ENCODE results near the gene CASQ2.

The CASQ2 gene

DNA sequence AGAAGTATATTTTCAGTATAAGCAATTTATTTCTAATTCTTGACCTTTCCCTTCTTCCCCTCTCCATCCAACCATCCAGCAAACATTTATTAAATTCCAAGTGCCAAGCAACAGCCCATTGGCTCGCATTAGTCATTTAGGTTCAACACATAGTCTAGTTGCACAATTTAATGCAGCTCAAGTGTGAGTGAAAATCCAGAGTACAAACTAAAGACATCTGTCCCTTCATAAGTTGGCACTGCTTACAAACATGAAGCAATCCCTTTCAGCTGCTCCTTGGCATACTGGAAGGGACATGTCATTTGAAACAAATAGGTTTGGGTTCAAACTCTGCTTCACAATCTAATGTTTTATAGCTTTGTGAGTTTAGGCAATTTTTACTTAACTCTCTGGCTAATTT, 10.7 kb downstream of the CASQ2 start:
- Histone ChIP-seq H3K18ac (ENCODE audit: low read length) (no peak overlapping the region), H3K27ac (replicated peaks; ENCODE audit: low read length) (no peak overlapping the region), H2AK5ac (ENCODE audit: low read depth, low read length) (no peak overlapping the region), H3K23ac (ENCODE audit: low read depth, low read length, poor library complexity) (no peak overlapping the region), H3K36me3 (replicated peaks in 1 of 2; ENCODE audit: control insufficient read depth in 2 of 2, insufficient read depth in 2 of 2, low read length in 2 of 2) (no peaks in the 10 kb centered on the region), H4K8ac (ENCODE audit: low read depth, low read length) (no peak overlapping the region), H2BK12ac (ENCODE audit: low read length) (no peak overlapping the region), H3K9ac (ENCODE audit: low read depth, low read length, poor library complexity) (no peak overlapping the region), H2BK15ac (ENCODE audit: low read length) (no peak overlapping the region), H2BK120ac (ENCODE audit: low read depth, low read length) (no peak overlapping the region), H3K4ac (ENCODE audit: low read length) (no peak overlapping the region), H3K9me3 (replicated peaks in 1 of 2; ENCODE audit: control insufficient read depth in 2 of 2, insufficient read depth in 1 of 2, low read depth in 1 of 2, low read length in 2 of 2) (peaks cover 0 to 3% of the 10 kb centered on the region in 2 donors), H4K91ac (ENCODE audit: low read depth, low read length, poor library complexity) (no peak overlapping the region), H3K79me1 (ENCODE audit: low read depth, low read length) (no peaks in the 10 kb centered on the region), H3K4me3 (ENCODE audit: low read length in 2 of 2) (no peak overlapping the region), H2BK5ac (ENCODE audit: low read length) (no peak overlapping the region), H2AFZ (ENCODE audit: low read length) (no peak overlapping the region), H3K4me1 (ENCODE audit: control insufficient read depth in 2 of 2, insufficient read depth in 1 of 2, low read depth in 1 of 2, low read length in 2 of 2) (no peaks in the 10 kb centered on the region), H3K14ac (ENCODE audit: low read length) (no peak overlapping the region), H3K27me3 (ENCODE audit: control insufficient read depth in 3 of 3, insufficient read depth in 3 of 3, low read depth in 1 of 3, low read length in 3 of 3) (no peaks in the 10 kb centered on the region), H3K4me2 (ENCODE audit: insufficient read depth, low read length, poor library complexity, severe bottlenecking) (no peak overlapping the region)
- DNase-seq (ENCODE audit: low spot score), result no peak
- no CpG with 5 or more reads among the region's 1 CpG for WGBS, 2 donors (ENCODE audit: extremely low coverage in 2 of 2, insufficient read length in 2 of 2, insufficient replicate concordance in 1 of 2)

DNA sequence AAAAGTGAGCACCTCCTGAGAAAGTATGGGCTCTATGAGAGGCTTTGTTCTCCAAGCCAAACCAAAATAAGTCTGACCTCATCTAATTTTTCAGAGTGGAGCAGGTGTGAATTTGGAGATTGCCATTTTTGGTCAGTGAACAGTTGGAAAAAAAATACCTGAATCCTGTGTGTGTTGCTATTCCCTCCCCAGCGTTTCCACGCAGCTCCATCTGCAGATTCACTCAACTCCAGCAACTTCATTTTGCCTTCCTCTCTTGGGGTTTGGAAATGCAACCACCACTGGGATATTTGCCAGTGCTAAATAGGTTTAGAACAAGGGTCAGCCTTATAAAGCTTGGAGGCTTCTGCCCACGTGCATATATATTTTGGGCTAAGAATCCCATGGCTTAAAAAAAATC, 11.2 kb downstream of the CASQ2 start:
- Histone ChIP-seq H3K9me3 (replicated peaks in 1 of 2; ENCODE audit: control insufficient read depth in 2 of 2, insufficient read depth in 1 of 2, low read depth in 1 of 2, low read length in 2 of 2) (peaks cover 0 to 3% of the 10 kb centered on the region in 2 donors), H2AFZ (ENCODE audit: low read length) (no peak overlapping the region), H3K36me3 (replicated peaks in 1 of 2; ENCODE audit: control insufficient read depth in 2 of 2, insufficient read depth in 2 of 2, low read length in 2 of 2) (no peaks in the 10 kb centered on the region), H3K4me2 (ENCODE audit: insufficient read depth, low read length, poor library complexity, severe bottlenecking) (no peak overlapping the region), H3K9ac (ENCODE audit: low read depth, low read length, poor library complexity) (no peak overlapping the region), H2AK5ac (ENCODE audit: low read depth, low read length) (no peak overlapping the region), H3K79me1 (ENCODE audit: low read depth, low read length) (no peaks in the 10 kb centered on the region), H3K27ac (replicated peaks; ENCODE audit: low read length) (no peak overlapping the region), H2BK120ac (ENCODE audit: low read depth, low read length) (no peak overlapping the region), H2BK5ac (ENCODE audit: low read length) (no peak overlapping the region), H3K27me3 (ENCODE audit: control insufficient read depth in 3 of 3, insufficient read depth in 3 of 3, low read depth in 1 of 3, low read length in 3 of 3) (no peaks in the 10 kb centered on the region), H3K23ac (ENCODE audit: low read depth, low read length, poor library complexity) (no peak overlapping the region), H3K18ac (ENCODE audit: low read length) (no peak overlapping the region), H4K91ac (ENCODE audit: low read depth, low read length, poor library complexity) (no peak overlapping the region), H3K4ac (ENCODE audit: low read length) (no peak overlapping the region), H3K14ac (ENCODE audit: low read length) (no peak overlapping the region), H2BK15ac (ENCODE audit: low read length) (no peak overlapping the region), H2BK12ac (ENCODE audit: low read length) (no peak overlapping the region), H3K4me1 (ENCODE audit: control insufficient read depth in 2 of 2, insufficient read depth in 1 of 2, low read depth in 1 of 2, low read length in 2 of 2) (no peaks in the 10 kb centered on the region), H4K8ac (ENCODE audit: low read depth, low read length) (no peak overlapping the region), H3K4me3 (ENCODE audit: low read length in 2 of 2) (no peak overlapping the region)
- WGBS, 2 donors (ENCODE audit: extremely low coverage in 2 of 2, insufficient read length in 2 of 2, insufficient replicate concordance in 1 of 2), result no CpG with 5 or more reads among the region's 3 CpGs
- no peak for DNase-seq (ENCODE audit: low spot score)

DNA sequence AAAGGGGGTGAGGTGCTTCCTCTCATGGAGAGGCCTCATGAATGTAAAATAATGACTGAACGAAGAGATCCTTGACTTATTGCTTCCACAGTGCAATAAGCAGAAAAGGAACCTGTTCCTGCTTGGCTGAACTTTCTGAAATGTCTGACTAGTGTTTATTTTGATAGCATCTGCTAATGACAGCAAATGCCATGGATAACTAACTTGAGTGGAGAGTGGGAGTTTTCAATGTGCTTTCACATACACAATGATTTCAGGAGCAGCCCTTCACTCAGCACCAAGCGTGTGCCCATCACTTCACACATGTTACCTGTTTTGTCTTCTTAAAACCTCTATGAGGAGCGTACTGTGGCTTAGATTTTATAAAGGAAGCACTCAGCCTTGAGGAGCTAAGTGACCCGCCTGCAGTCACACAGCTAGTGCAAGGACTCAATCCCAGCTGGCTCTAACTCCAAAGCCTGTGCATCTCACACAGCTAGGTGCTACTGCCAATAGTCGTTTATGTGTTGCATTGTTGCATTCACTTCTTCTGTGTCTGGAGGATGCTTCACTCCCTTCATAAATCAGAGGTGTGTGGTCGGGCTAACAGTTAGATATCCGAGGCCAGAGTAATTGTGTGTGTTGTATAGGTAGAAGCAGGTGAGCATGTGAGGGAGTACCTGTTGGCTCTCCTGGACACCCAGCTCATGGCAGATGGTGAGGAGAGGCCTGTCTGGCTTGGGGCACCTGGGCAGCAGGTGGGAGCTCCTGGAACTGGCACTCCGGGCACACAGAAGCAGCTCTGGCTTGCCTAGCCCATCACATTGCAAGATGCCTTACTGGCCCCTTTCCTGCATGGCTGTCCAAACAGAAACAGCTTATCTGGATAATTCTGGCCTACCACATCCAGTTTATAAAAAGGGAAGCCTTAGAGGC, 12.8 kb downstream of the CASQ2 start:
- H2AFZ ChIP-seq (ENCODE audit: low read length), result no peak overlapping the region
- H3K79me1 ChIP-seq (ENCODE audit: low read depth, low read length), result no peaks in the 10 kb centered on the region
- no peak overlapping the region for H3K14ac ChIP-seq (ENCODE audit: low read length)
- no peak overlapping the region for H3K18ac ChIP-seq (ENCODE audit: low read length)
- H3K27ac ChIP-seq (replicated peaks; ENCODE audit: low read length), result no peak overlapping the region
- no peak overlapping the region for H4K8ac ChIP-seq (ENCODE audit: low read depth, low read length)
- H3K4me1 ChIP-seq (ENCODE audit: control insufficient read depth in 2 of 2, insufficient read depth in 1 of 2, low read depth in 1 of 2, low read length in 2 of 2), result no peaks in the 10 kb centered on the region
- peak overlapping the region; percentile 32 for H3K9ac ChIP-seq (ENCODE audit: low read depth, low read length, poor library complexity)
- no CpG with 5 or more reads among the region's 8 CpGs for WGBS, 2 donors (ENCODE audit: extremely low coverage in 2 of 2, insufficient read length in 2 of 2, insufficient replicate concordance in 1 of 2)
- no peak overlapping the region for H3K4me3 ChIP-seq (ENCODE audit: low read length in 2 of 2)
- no peak for DNase-seq (ENCODE audit: low spot score)
- H2BK120ac ChIP-seq (ENCODE audit: low read depth, low read length), result no peak overlapping the region
- no peak overlapping the region for H3K23ac ChIP-seq (ENCODE audit: low read depth, low read length, poor library complexity)
- H3K4ac ChIP-seq (ENCODE audit: low read length), result no peak overlapping the region
- no peak overlapping the region for H2BK5ac ChIP-seq (ENCODE audit: low read length)
- H2AK5ac ChIP-seq (ENCODE audit: low read depth, low read length), result no peak overlapping the region
- no peaks in the 10 kb centered on the region for H3K36me3 ChIP-seq (replicated peaks in 1 of 2; ENCODE audit: control insufficient read depth in 2 of 2, insufficient read depth in 2 of 2, low read length in 2 of 2)
- H2BK12ac ChIP-seq (ENCODE audit: low read length), result no peak overlapping the region
- no peak overlapping the region for H4K91ac ChIP-seq (ENCODE audit: low read depth, low read length, poor library complexity)
- no peak overlapping the region for H3K4me2 ChIP-seq (ENCODE audit: insufficient read depth, low read length, poor library complexity, severe bottlenecking)
- peaks cover 0 to 3% of the 10 kb centered on the region in 2 donors for H3K9me3 ChIP-seq (replicated peaks in 1 of 2; ENCODE audit: control insufficient read depth in 2 of 2, insufficient read depth in 1 of 2, low read depth in 1 of 2, low read length in 2 of 2)
- no peaks in the 10 kb centered on the region for H3K27me3 ChIP-seq (ENCODE audit: control insufficient read depth in 3 of 3, insufficient read depth in 3 of 3, low read depth in 1 of 3, low read length in 3 of 3)
- no peak overlapping the region for H2BK15ac ChIP-seq (ENCODE audit: low read length)

DNA sequence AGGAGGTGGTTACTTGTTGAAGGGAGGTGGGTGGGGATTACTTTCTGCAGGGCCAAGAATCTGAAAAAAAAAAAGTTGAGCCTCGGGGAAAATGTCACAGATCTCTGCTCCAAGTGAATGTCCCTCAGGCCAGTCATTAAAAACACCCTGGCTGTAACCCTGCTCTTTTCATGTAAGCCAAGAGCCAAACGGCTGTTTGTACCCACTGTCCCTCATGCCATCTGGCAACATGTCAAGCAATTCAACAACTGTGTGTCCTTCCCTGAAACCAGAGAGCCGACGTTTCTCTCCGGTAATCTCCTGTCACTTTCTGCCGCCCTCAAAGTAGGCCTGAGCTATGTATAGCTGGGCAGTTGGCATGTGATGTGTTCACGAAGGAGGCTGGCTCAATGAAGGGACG, 14.7 kb downstream of the CASQ2 start:
- DNase-seq (ENCODE audit: low spot score), result no peak
- H2AK5ac ChIP-seq (ENCODE audit: low read depth, low read length), result no peak overlapping the region
- no peak overlapping the region for H3K9ac ChIP-seq (ENCODE audit: low read depth, low read length, poor library complexity)
- no peaks in the 10 kb centered on the region for H3K27me3 ChIP-seq (ENCODE audit: control insufficient read depth in 3 of 3, insufficient read depth in 3 of 3, low read depth in 1 of 3, low read length in 3 of 3)
- no peak overlapping the region for H4K8ac ChIP-seq (ENCODE audit: low read depth, low read length)
- no peak overlapping the region for H2AFZ ChIP-seq (ENCODE audit: low read length)
- H3K27ac ChIP-seq (replicated peaks; ENCODE audit: low read length), result no peak overlapping the region
- H4K91ac ChIP-seq (ENCODE audit: low read depth, low read length, poor library complexity), result no peak overlapping the region
- no peak overlapping the region for H2BK5ac ChIP-seq (ENCODE audit: low read length)
- no peaks in the 10 kb centered on the region for H3K4me1 ChIP-seq (ENCODE audit: control insufficient read depth in 2 of 2, insufficient read depth in 1 of 2, low read depth in 1 of 2, low read length in 2 of 2)
- no peaks in the 10 kb centered on the region for H3K79me1 ChIP-seq (ENCODE audit: low read depth, low read length)
- no peak overlapping the region for H3K14ac ChIP-seq (ENCODE audit: low read length)
- H3K23ac ChIP-seq (ENCODE audit: low read depth, low read length, poor library complexity), result no peak overlapping the region
- WGBS, 2 donors (ENCODE audit: extremely low coverage in 2 of 2, insufficient read length in 2 of 2, insufficient replicate concordance in 1 of 2), result no CpG with 5 or more reads among the region's 8 CpGs
- H3K36me3 ChIP-seq (replicated peaks in 1 of 2; ENCODE audit: control insufficient read depth in 2 of 2, insufficient read depth in 2 of 2, low read length in 2 of 2), result no peaks in the 10 kb centered on the region
- H3K9me3 ChIP-seq (replicated peaks in 1 of 2; ENCODE audit: control insufficient read depth in 2 of 2, insufficient read depth in 1 of 2, low read depth in 1 of 2, low read length in 2 of 2), result no peaks in the 10 kb centered on the region
- no peak overlapping the region for H2BK120ac ChIP-seq (ENCODE audit: low read depth, low read length)
- H3K18ac ChIP-seq (ENCODE audit: low read length), result no peak overlapping the region
- H2BK12ac ChIP-seq (ENCODE audit: low read length), result no peak overlapping the region
- no peak overlapping the region for H3K4me2 ChIP-seq (ENCODE audit: insufficient read depth, low read length, poor library complexity, severe bottlenecking)
- no peak overlapping the region for H3K4ac ChIP-seq (ENCODE audit: low read length)
- no peak overlapping the region for H3K4me3 ChIP-seq (ENCODE audit: low read length in 2 of 2)
- no peak overlapping the region for H2BK15ac ChIP-seq (ENCODE audit: low read length)

All from neuronal stem cell (in vitro differentiated cells).